GM19023 (cell line): ENCODE measurements around the gene ROR1.

Experiments used
- ATAC-seq: cut with Tn5 transposase; IDR thresholded peaks from one replicate; pipeline ENCODE4 v1.9.1; 2021; ENCODE audit warnings: mild to moderate bottlenecking, moderate library complexity; ENCODE audit not compliant: unreplicated experiment

Gene ROR1

DNA sequence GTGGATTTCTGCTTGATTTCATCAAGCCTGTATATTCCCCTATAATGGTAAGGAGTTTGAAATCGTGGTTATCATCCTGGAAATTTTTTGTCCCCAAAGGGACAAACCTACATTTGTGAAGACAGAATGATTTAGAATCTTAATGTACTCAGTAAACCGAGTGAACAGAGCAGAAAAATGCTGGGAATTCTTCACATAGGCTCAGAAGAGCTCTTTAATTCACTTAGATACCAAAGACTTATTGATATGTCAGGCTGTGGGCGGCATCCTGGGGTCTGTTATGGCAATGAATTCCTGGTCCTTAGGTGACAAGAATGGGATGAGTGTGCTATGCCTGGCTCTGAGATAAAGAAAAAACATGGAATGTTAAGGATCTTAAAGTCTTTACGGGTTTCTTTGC, 74.9 kb downstream of the ROR1 start:
- no peak for ATAC-seq

DNA sequence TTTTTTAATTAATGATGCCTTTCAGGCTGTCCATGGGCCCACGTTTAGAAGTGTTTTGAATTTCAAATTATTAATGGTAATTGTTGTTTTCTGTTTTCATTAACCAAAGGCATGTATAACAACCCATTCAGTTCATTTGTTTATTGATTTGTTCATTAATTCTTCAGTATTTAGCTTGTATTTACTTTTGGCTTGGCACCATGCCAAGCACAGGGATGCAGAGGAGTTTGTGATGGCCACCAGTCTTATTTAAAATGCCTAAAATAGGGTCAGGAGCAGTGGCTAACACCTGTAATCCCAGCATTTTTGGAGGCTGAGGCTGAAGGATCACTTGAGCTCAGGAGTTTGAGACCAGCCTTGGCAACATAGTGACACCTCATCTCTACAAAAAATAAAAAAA, 75.3 kb downstream of the ROR1 start:
- ATAC-seq: no peak

- ATAC-seq: no peak
These were observed 80.3 kb downstream of the ROR1 start for GRCh38 chr1:63854091-63854490.

GRCh38 chr1:63855942-63856341, 82.1 kb downstream of the ROR1 start:
- ATAC-seq: no peak

- no peak for ATAC-seq
These were observed 83.1 kb downstream of the ROR1 start for GRCh38 chr1:63856924-63857323.

- no peak for ATAC-seq
These were observed 83.7 kb downstream of the ROR1 start for GRCh38 chr1:63857478-63857877.

DNA sequence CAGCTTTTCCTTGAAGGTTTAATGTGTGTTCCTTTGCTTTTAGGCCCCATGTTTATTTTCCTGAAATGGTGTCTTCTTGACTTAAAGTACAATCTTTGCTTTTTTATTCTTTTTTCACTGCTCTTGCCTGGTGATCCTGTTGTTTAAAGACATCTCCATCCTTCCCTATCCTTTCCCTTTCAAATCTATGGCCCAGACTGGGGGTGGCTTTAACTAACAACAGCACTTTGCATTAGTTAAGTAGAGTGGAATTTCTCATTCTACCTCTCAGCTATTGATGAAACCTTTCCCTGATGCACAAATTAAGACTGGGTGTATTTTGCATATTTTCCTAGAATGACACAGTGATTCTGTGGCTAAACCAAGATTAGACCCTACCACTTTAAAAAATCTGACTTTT, 84.3 kb downstream of the ROR1 start:
- no peak for ATAC-seq

GRCh38 chr1:63859480-63860275, 85.9 kb downstream of the ROR1 start:
- ATAC-seq: no peak

GRCh38 chr1:63861052-63861691, 87.4 kb downstream of the ROR1 start:
- no peak for ATAC-seq

- no peak for ATAC-seq
These were observed 89.3 kb downstream of the ROR1 start for GRCh38 chr1:63863145-63863544.

GRCh38 chr1:63864224-63864641, 90.4 kb downstream of the ROR1 start:
- no peak for ATAC-seq

- ATAC-seq: no peak
These were observed 91.7 kb downstream of the ROR1 start for GRCh38 chr1:63865561-63865960.

DNA sequence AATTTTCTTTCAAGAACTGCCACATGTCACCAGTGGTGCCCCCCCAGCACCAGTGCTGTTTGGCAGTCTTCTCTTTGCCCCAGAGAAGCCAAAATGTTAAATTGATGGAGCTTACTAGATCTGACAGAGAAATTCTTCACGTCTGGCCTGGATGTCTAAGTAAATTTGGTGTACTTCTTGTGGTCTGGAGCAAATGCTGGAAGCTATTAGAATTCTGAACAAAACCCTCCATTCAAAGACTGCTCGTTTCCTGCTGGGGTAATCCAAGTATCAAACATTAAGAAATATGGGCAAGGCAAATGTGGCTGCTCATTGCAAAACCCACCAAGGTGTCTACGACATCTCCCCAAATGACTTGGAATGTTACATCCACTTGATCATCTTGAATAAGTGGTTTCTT, 92.3 kb downstream of the ROR1 start:
- ATAC-seq: no peak

GRCh38 chr1:63867429-63868176, 93.8 kb downstream of the ROR1 start:
- ATAC-seq: no peak

GRCh38 chr1:63868268-63868781, 94.5 kb downstream of the ROR1 start:
- ATAC-seq: no peak

GRCh38 chr1:63870152-63870551, 96.3 kb downstream of the ROR1 start:
- no peak for ATAC-seq

GRCh38 chr1:63871463-63871862, 97.6 kb downstream of the ROR1 start:
- no peak for ATAC-seq

DNA sequence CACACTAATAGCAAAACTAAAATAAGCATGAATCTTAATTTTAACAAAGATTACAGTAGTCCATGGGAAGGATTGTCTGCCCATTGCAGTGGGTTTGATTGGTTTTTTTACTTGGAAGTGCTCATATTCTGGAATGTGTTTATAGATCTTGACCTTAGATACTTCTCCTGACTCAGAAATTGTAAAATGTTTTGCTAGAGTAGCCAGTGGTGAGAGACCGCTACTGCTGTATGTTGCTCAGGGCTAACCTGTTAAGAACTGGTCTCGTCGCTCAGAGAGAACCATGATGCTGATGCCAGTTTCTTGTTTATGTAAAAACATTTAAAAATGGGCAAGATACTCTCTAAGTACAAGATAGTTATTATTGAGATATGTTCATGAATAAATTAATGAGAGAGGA, 99.9 kb downstream of the ROR1 start:
- ATAC-seq: no peak

- no peak for ATAC-seq
These were observed 100.6 kb downstream of the ROR1 start for GRCh38 chr1:63874278-63874880.

GRCh38 chr1:63875636-63876035, 101.8 kb downstream of the ROR1 start:
- no peak for ATAC-seq
